Measurements from ENCODE around the gene CCL2. TPM values are rescaled to one million over a fixed set of nuclear protein-coding genes. Genes with fewer than 3 reads are reported as not detected.

CCL2 gene
- total RNA-seq, 1 donor from 2014 or later, result 59.3 TPM

DNA sequence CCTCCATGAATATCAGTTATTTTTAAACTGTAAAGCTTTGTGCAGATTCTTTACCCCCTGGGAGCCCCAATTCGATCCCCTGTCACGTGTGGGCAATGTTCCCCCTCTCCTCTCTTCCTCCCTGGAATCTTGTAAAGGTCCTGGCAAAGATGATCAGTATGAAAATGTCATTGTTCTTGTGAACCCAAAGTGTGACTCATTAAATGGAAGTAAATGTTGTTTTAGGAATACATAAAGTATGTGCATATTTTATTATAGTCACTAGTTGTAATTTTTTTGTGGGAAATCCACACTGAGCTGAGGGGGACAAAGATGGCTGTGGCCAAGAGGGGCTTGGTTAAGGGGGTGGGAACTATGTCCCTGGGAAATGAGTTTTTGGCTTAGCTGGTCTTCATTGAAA is 32.8 kb downstream of the CCL2 start:
- H3K9me3 Mint-ChIP-seq (ENCODE audit: unreplicated experiment), result no peaks in the 10 kb centered on the region
- peak; percentile 10 for DNase-seq (ENCODE audit: extremely low spot score, unreplicated experiment)
- H3K4me3 Mint-ChIP-seq (ENCODE audit: unreplicated experiment), result no peak overlapping the region
- H3K36me3 Mint-ChIP-seq (ENCODE audit: unreplicated experiment), result no peaks in the 10 kb centered on the region
- H3K27me3 Mint-ChIP-seq (ENCODE audit: unreplicated experiment), result peaks cover 3% of the 10 kb centered on the region
- H3K27ac Mint-ChIP-seq (ENCODE audit: unreplicated experiment), result no peak overlapping the region
- peaks cover 20% of the 10 kb centered on the region for H3K4me1 Mint-ChIP-seq (ENCODE audit: unreplicated experiment)
- TF ChIP-seq, protein P1, sequence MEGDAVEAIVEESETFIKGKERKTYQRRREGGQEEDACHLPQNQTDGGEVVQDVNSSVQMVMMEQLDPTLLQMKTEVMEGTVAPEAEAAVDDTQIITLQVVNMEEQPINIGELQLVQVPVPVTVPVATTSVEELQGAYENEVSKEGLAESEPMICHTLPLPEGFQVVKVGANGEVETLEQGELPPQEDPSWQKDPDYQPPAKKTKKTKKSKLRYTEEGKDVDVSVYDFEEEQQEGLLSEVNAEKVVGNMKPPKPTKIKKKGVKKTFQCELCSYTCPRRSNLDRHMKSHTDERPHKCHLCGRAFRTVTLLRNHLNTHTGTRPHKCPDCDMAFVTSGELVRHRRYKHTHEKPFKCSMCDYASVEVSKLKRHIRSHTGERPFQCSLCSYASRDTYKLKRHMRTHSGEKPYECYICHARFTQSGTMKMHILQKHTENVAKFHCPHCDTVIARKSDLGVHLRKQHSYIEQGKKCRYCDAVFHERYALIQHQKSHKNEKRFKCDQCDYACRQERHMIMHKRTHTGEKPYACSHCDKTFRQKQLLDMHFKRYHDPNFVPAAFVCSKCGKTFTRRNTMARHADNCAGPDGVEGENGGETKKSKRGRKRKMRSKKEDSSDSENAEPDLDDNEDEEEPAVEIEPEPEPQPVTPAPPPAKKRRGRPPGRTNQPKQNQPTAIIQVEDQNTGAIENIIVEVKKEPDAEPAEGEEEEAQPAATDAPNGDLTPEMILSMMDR (IDR thresholded peaks at IDR 0.05), result no peak

DNA sequence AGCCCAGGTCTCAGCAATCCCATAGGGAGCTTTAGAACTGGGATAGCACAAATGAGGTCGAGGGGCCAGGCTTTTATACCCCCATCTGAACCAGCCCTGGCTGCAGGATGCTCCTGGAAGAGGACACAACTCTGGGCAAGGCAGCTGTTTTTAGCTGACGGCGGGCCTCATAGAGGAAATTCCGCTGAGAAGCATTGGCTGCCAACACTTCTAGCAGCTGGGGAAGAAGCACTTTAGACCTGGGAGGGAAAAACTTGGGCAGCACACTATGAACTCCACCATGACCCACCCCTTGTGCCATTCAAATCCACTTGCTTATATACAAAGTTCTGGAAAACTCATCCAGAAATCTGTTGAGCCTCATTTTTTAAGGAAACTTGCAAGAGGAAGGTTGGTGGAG is 35.5 kb downstream of the CCL2 start:
- TF ChIP-seq, protein P1 (IDR thresholded peaks at IDR 0.05), result no peak
- Mint-ChIP-seq H3K9me3 (ENCODE audit: unreplicated experiment) (no peaks in the 10 kb centered on the region), H3K4me1 (ENCODE audit: unreplicated experiment) (peaks cover 20% of the 10 kb centered on the region), H3K4me3 (ENCODE audit: unreplicated experiment) (no peak overlapping the region), H3K27me3 (ENCODE audit: unreplicated experiment) (no peaks in the 10 kb centered on the region), H3K36me3 (ENCODE audit: unreplicated experiment) (no peaks in the 10 kb centered on the region), H3K27ac (ENCODE audit: unreplicated experiment) (no peak overlapping the region)
- no peak for DNase-seq (ENCODE audit: extremely low spot score, unreplicated experiment)

DNA sequence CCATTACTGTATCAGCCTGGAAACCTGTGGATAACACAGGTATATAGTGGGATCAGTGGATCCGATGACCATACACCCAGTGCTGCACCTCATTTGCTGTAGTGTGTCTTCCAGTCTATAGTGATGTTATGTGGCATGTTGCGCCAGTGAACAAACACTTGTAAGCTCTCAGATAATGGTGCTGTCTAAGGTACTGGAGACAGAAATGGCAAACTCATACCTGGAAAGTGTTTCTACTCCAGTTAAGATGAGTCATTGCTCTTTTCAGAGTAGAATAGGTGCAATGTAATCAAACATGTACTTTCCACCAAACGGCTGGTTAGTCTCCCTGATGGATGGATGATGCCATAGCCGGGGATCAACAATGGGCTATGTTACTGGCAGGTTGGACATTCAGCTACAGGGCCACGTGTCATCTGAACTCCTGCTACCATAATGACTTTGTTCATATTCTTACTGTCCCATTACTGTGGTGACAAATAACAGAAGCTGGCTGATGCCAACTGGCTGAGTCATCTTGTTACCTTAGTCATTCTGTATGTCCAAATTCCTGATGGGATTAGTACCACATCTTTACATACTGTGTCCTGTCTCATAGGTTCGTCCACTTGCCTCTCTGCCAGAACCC is 36.8 kb downstream of the CCL2 start:
- peak; percentile 44 for DNase-seq (ENCODE audit: extremely low spot score, unreplicated experiment)
- no peaks in the 10 kb centered on the region for H3K27me3 Mint-ChIP-seq (ENCODE audit: unreplicated experiment)
- no peak overlapping the region for H3K27ac Mint-ChIP-seq (ENCODE audit: unreplicated experiment)
- H3K9me3 Mint-ChIP-seq (ENCODE audit: unreplicated experiment), result no peaks in the 10 kb centered on the region
- TF ChIP-seq, protein P1 (IDR thresholded peaks at IDR 0.05), result no peak
- H3K4me1 Mint-ChIP-seq (ENCODE audit: unreplicated experiment), result peaks cover 20% of the 10 kb centered on the region
- no peak overlapping the region for H3K4me3 Mint-ChIP-seq (ENCODE audit: unreplicated experiment)
- no peaks in the 10 kb centered on the region for H3K36me3 Mint-ChIP-seq (ENCODE audit: unreplicated experiment)

GRCh38 chr17:34299027-34299426 is 43.9 kb downstream of the CCL2 start:
- DNase-seq (ENCODE audit: extremely low spot score, unreplicated experiment), result peak; percentile 7
- TF ChIP-seq, protein P1 (IDR thresholded peaks at IDR 0.05), result no peak
- no peak overlapping the region for H3K4me3 Mint-ChIP-seq (ENCODE audit: unreplicated experiment)
- H3K9me3 Mint-ChIP-seq (ENCODE audit: unreplicated experiment), result no peaks in the 10 kb centered on the region
- H3K4me1 Mint-ChIP-seq (ENCODE audit: unreplicated experiment), result peaks cover 24% of the 10 kb centered on the region
- no peaks in the 10 kb centered on the region for H3K27me3 Mint-ChIP-seq (ENCODE audit: unreplicated experiment)
- no peaks in the 10 kb centered on the region for H3K36me3 Mint-ChIP-seq (ENCODE audit: unreplicated experiment)
- H3K27ac Mint-ChIP-seq (ENCODE audit: unreplicated experiment), result no peak overlapping the region

DNA sequence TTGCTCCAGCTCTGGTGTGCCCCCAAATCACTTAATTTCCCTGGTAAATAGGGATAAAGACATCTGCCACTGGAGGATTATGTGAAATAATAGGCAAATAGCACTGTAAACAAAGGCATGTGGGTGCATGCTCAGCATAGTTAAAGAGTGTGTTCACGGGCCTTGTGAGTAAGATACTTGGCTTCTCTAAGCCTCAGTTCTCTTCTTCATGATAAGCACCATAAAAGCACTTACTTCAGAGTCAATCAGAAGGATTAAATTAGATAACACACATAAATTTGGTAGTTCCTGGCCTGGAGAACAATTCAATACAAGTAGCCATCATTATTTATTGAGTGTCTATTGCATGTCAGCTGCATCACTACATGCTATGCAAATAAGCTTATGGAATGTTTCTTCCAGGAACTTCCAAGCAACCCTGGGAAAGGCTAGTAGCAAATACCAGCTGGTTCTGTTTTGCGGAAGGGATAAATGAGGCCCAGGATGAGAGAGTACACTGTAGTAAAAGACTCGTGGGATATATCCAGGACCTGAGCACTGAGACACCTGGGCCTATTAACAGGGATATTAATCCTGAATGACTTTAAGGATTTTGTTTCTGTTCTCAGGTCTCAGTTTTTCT is 45.0 kb downstream of the CCL2 start:
- no peaks in the 10 kb centered on the region for H3K36me3 Mint-ChIP-seq (ENCODE audit: unreplicated experiment)
- no peak overlapping the region for H3K27ac Mint-ChIP-seq (ENCODE audit: unreplicated experiment)
- peaks cover 24% of the 10 kb centered on the region for H3K4me1 Mint-ChIP-seq (ENCODE audit: unreplicated experiment)
- TF ChIP-seq, protein P1 (IDR thresholded peaks at IDR 0.05), result no peak
- peak; percentile 2 for DNase-seq (ENCODE audit: extremely low spot score, unreplicated experiment)
- no peaks in the 10 kb centered on the region for H3K27me3 Mint-ChIP-seq (ENCODE audit: unreplicated experiment)
- H3K4me3 Mint-ChIP-seq (ENCODE audit: unreplicated experiment), result no peak overlapping the region
- no peaks in the 10 kb centered on the region for H3K9me3 Mint-ChIP-seq (ENCODE audit: unreplicated experiment)
